GM21423 (cell line): Measurements from ENCODE around the gene PLCB2.

ENCODE experiments used
- ATAC-seq: cut with Tn5 transposase; IDR thresholded peaks from one replicate; pipeline ENCODE4 v1.9.1; 2021; ENCODE audit warnings: mild to moderate bottlenecking, moderate library complexity; ENCODE audit not compliant: unreplicated experiment

PLCB2 gene

GRCh38 chr15:40239404-40239692 is 68.4 kb downstream of the PLCB2 start:
- ATAC-seq, result no peak

GRCh38 chr15:40238532-40239403 is 69.0 kb downstream of the PLCB2 start, which contains the start of gene PAK6:
TSS of gene PAK6 (plus strand) at chr15:40239063. CDS start at chr15:40264786, 25,723 bp downstream.
- ATAC-seq, result no peak
